PC-3 (cell line): Measurements from ENCODE around the gene FILIP1L. TPM values are rescaled to one million over a fixed set of nuclear protein-coding genes. Genes with fewer than 3 reads are reported as not detected.

Source experiments
- ATAC-seq: fragments of 200-7000 bp; cut with Tn5 transposase; 2 replicates; pipeline ENCODE4 v1.9.1; 2020; ENCODE audit warnings: mild to moderate bottlenecking, moderate library complexity
- BruUV-seq: library from RNA; stranded (reverse); fragments of 400-500 nt; replicated peaks from 2 replicates; lab custom pipeline; 2021; lab: Mats Ljungman, UMichigan
- CTCF ChIA-PET: fragments of 300-600 bp; sonication (Branson Sonifier 250); formaldehyde crosslinking; loops from one replicate; lab custom pipeline; 2022; ENCODE audit warnings: antibody characterized with exemption; lab: Charles Lee
- POLR2A ChIA-PET: fragments of 300-600 bp; sonication (Branson Sonifier 250); formaldehyde crosslinking; loops from one replicate; lab custom pipeline; 2022; ENCODE audit warnings: antibody characterized with exemption; ENCODE audit not compliant: unreplicated experiment; lab: Charles Lee
- DNase-seq: peaks from one replicate; pipeline ENCODE4 v3.0.0-alpha.2; 2015
- H2AFZ ChIP-seq: fragments of 300-600 bp; sonication (generic); 2 replicates; pipeline ENCODE4 v1.6.0; 2016; ENCODE audit warnings: antibody characterized with exemption, low read length
- H3F3A ChIP-seq: fragments of 300-600 bp; sonication (generic); one replicate; pipeline ENCODE4 v1.6.0; 2017; ENCODE audit warnings: antibody characterized with exemption, low read length, control low read depth, mild to moderate bottlenecking; ENCODE audit not compliant: unreplicated experiment
- H3K27ac ChIP-seq: fragments of 300-600 bp; sonication (generic); 2 replicates; pipeline ENCODE4 v1.5.1; 2016; ENCODE audit warnings: mild to moderate bottlenecking, low read length
- H3K27me3 ChIP-seq: fragments of 300-600 bp; sonication (generic); 2 replicates; pipeline ENCODE4 v1.6.1; 2016; ENCODE audit warnings: low read length, mixed read lengths
- H3K36me3 ChIP-seq: fragments of 300-600 bp; sonication (generic); 2 replicates; pipeline ENCODE4 v1.6.1; 2016; ENCODE audit warnings: low read depth, mixed run types, low read length, mixed read lengths
- H3K4me1 ChIP-seq: fragments of 300-600 bp; sonication (generic); 2 replicates; pipeline ENCODE4 v1.5.1; 2016; ENCODE audit warnings: low read length; ENCODE audit not compliant: insufficient read depth
- H3K4me2 ChIP-seq: fragments of 300-600 bp; sonication (generic); 2 replicates; pipeline ENCODE4 v1.6.0; 2016; ENCODE audit warnings: low read length
- H3K4me3 ChIP-seq: fragments of 300-600 bp; sonication (generic); 2 replicates; pipeline ENCODE4 v1.5.1; 2016; ENCODE audit warnings: mild to moderate bottlenecking, low read length, mixed read lengths
- H3K79me2 ChIP-seq: fragments of 300-600 bp; sonication (generic); 2 replicates; pipeline ENCODE4 v1.6.1; 2017; ENCODE audit warnings: low read length, mixed read lengths
- H3K9ac ChIP-seq: fragments of 300-600 bp; sonication (generic); 2 replicates; pipeline ENCODE4 v1.6.0; 2016; ENCODE audit warnings: mild to moderate bottlenecking, low read length
- H3K9me2 ChIP-seq: fragments of 300-600 bp; sonication (generic); replicated peaks from 2 replicates; pipeline ENCODE4 v1.6.1; 2016; ENCODE audit warnings: mixed run types, low read length, mixed read lengths
- H3K9me3 ChIP-seq: fragments of 300-600 bp; sonication (generic); 2 replicates; pipeline ENCODE4 v1.6.1; 2016; ENCODE audit warnings: low read length, mixed read lengths
- H4K20me1 ChIP-seq: fragments of 300-600 bp; sonication (generic); 2 replicates; pipeline ENCODE4 v1.6.1; 2016; ENCODE audit warnings: low read length, mixed read lengths
- EZH2 ChIP-seq: fragments of 300-600 bp; sonication (generic); IDR thresholded peaks from one replicate; pipeline ENCODE4 v1.6.1; 2017; ENCODE audit warnings: antibody characterized with exemption, mild to moderate bottlenecking, low read length; ENCODE audit not compliant: unreplicated experiment
- EZH2phosphoT487 ChIP-seq: fragments of 300-600 bp; sonication (generic); IDR thresholded peaks from 2 replicates; pipeline ENCODE4 v1.6.1; 2018; ENCODE audit warnings: mild to moderate bottlenecking, antibody characterized with exemption, low read length, borderline replicate concordance
- intact Hi-C: fragments of 100-400 bp; cut with micrococcal nuclease; formaldehyde crosslinking; loops from 2 replicates; pipeline ENCODE4 v1.9.0; 2023
- total RNA-seq: library from RNA; depleted of rRNA; stranded (reverse); fragments of >200 nt; gene quantifications from 2 replicates; pipeline ENCODE4 v1.2.3, GENCODE V29; 2014
- TF ChIP-seq, protein P1 (sequence below): fragments of 300-600 bp; sonication (generic); conservative IDR thresholded peaks from 2 replicates; pipeline ENCODE4 v1.5.1; 2017; ENCODE audit warnings: antibody characterized with exemption, low read depth, mild to moderate bottlenecking, low read length

FILIP1L gene
- total RNA-seq, 1 experiment from 2014 or later = not detected

DNA sequence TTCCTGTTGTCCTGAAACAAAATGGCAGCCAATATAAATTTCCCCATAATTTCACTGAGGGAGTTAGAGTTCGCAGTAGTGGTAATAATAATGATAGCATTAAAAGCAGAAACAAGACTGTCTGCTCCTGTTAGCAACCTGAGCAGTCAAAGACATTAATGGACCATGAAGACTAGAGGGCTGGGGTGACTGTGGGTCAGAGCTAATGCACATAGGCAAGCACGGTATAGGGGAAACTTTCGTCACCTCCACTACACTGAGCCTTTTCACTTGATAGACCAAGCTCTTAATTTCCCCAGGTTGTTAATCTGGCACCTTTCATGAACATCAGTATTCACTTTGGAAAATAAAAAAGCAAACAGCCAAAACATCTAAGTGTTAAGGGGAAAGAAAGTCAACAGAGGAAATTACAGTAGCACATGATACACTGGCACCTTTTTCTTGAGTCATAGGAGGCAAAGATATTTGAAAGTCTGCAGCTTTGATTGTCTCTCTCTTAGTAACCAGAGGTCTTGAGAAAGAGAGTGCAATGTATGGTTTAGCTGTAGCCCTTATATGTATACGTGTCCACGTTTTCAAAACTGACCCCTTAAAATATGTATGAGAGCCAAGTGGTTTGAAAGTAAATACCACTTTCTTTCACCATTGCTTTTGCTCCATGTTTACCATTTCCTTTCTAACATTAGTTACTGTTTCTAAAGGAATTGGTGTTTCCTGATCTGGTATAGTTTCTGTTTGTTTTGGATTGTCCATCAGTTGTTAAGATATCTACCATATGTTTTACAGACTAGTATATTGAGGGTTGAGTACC is 104.8 kb downstream of the FILIP1L start:
- POLR2A ChIA-PET = no interaction called here
- no peak overlapping the region for H3K4me2 ChIP-seq
- no peak for TF ChIP-seq EZH2phosphoT487
- TF ChIP-seq, protein P1, sequence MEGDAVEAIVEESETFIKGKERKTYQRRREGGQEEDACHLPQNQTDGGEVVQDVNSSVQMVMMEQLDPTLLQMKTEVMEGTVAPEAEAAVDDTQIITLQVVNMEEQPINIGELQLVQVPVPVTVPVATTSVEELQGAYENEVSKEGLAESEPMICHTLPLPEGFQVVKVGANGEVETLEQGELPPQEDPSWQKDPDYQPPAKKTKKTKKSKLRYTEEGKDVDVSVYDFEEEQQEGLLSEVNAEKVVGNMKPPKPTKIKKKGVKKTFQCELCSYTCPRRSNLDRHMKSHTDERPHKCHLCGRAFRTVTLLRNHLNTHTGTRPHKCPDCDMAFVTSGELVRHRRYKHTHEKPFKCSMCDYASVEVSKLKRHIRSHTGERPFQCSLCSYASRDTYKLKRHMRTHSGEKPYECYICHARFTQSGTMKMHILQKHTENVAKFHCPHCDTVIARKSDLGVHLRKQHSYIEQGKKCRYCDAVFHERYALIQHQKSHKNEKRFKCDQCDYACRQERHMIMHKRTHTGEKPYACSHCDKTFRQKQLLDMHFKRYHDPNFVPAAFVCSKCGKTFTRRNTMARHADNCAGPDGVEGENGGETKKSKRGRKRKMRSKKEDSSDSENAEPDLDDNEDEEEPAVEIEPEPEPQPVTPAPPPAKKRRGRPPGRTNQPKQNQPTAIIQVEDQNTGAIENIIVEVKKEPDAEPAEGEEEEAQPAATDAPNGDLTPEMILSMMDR = no peak
- no peak for TF ChIP-seq EZH2
- H3K4me3 ChIP-seq = no peak overlapping the region
- H3K79me2 ChIP-seq = 0 out of 2 replicates have a peak, but pooled peaks cover under 1% of the 10 kb centered on the region
- H3K9ac ChIP-seq = no peak overlapping the region
- DNase-seq (no peak), ATAC-seq (no peak)
- H3K9me2 ChIP-seq = no peaks in the 10 kb centered on the region
- no peaks in the 10 kb centered on the region for H3K27me3 ChIP-seq
- no peaks in the 10 kb centered on the region for H3F3A ChIP-seq
- no peak overlapping the region for H3K27ac ChIP-seq
- BruUV-seq = no TSS peak
- no peaks in the 10 kb centered on the region for H4K20me1 ChIP-seq
- no peak overlapping the region for H2AFZ ChIP-seq
- intact Hi-C loops = loop anchor here (5.0 kb wide), 1 partner anchor 152 kb away; no protein-coding TSS in a partner anchor
- H3K36me3 ChIP-seq = peaks cover 3% of the 10 kb centered on the region; the same call in 1 of the 2 replicates
- H3K4me1 ChIP-seq = peaks cover 13% of the 10 kb centered on the region
- H3K9me3 ChIP-seq = no peaks in the 10 kb centered on the region
- CTCF ChIA-PET = no interaction called here

- BruUV-seq = no TSS peak
- Histone ChIP-seq H3K4me1 (peaks cover 22% of the 10 kb centered on the region), H3K36me3 (peaks cover 3% of the 10 kb centered on the region; the same call in 1 of the 2 replicates), H3K27me3 (no peaks in the 10 kb centered on the region), H3K27ac (no peak overlapping the region), H3K79me2 (peaks cover 12% of the 10 kb centered on the region; the same call in 1 of the 2 replicates), H3K9me2 (no peaks in the 10 kb centered on the region), H3K9me3 (no peaks in the 10 kb centered on the region), H3K9ac (no peak overlapping the region), H3K4me2 (no peak overlapping the region), H3K4me3 (no peak overlapping the region), H3F3A (no peaks in the 10 kb centered on the region), H2AFZ (no peak overlapping the region), H4K20me1 (no peaks in the 10 kb centered on the region)
- TF ChIP-seq, protein P1 = no peak
- TF ChIP-seq EZH2phosphoT487 (no peak), EZH2 (no peak)
- ATAC-seq (no peak), DNase-seq (no peak)
- intact Hi-C loops = loop anchor here (5.0 kb wide), 1 partner anchor 151 kb away; no protein-coding TSS in a partner anchor
- POLR2A ChIA-PET = interaction anchor here (0.5 kb wide), 1 partner anchor 73 kb away, joined by 3 read pairs; no protein-coding TSS in a partner anchor
- CTCF ChIA-PET = no interaction called here
Measured at GRCh38 chr3:100008081-100008698, 106.1 kb downstream of the FILIP1L start.
